AG04449 (cell line): Measurements from ENCODE around the gene HAS3.
"Not testable (repeated sequence)": the region's sequence is repeated elsewhere in the genome, so short reads cannot be mapped to it uniquely, and the experiment has no call there.

Source experiments
- CTCF ChIA-PET: fragments of 350-600 bp; formaldehyde crosslinking; extraction: SDS; loops from one replicate; lab custom pipeline; 2021; ENCODE audit warnings: antibody characterized with exemption; lab: Yijun Ruan, JAX
- POLR2A ChIA-PET: fragments of 400-600, 350-600 bp; formaldehyde crosslinking; extraction: SDS; loops from one replicate; lab custom pipeline; 2020; ENCODE audit warnings: antibody characterized with exemption, inconsistent platforms; lab: Yijun Ruan, JAX
- DNase-seq: peaks from one replicate; pipeline ENCODE4 v3.0.0-alpha.2; 2010; ENCODE audit warnings: low read depth, low spot score
- H3K4me3 ChIP-seq: 2 replicates; pipeline ENCODE4 v1.5.1; 2011; ENCODE audit warnings: low read depth, mild to moderate bottlenecking, control low read depth, low read length
- CTCF ChIP-seq: IDR thresholded peaks from one replicate; pipeline ENCODE4 v1.5.1; 2011; ENCODE audit warnings: mild to moderate bottlenecking, moderate library complexity, low read length, control low read depth, inconsistent platforms; ENCODE audit not compliant: insufficient read depth; ENCODE audit errors: missing control alignments

Gene HAS3

GRCh38 chr16:69143116-69143515 is 37.7 kb downstream of the HAS3 start:
- CTCF ChIA-PET, result interaction anchor here (0.5 to 3.1 kb wide), 3 partner anchors 9 to 145 kb away, joined by 3 to 26 read pairs (median 4); no protein-coding TSS in a partner anchor
- DNase-seq, result no peak
- POLR2A ChIA-PET, result no interaction called here
- no peak overlapping the region for H3K4me3 ChIP-seq
- no peak for TF ChIP-seq CTCF

- CTCF ChIA-PET, result interaction anchor here (0.8 to 2.0 kb wide), 4 partner anchors 22 to 243 kb away, joined by 3 to 6 read pairs (median 4); no protein-coding TSS in a partner anchor
Observed at GRCh38 chr16:69145658-69146057, 40.2 kb downstream of the HAS3 start.

GRCh38 chr16:69149621-69150020 is 44.2 kb downstream of the HAS3 start:
- not testable (repeated sequence) for H3K4me3 ChIP-seq, DNase-seq
- CTCF ChIA-PET, result interaction anchor here (0.6 to 8.6 kb wide), 30 partner anchors 8 to 305 kb away, joined by 3 to 201 read pairs (median 6); partner anchors contain the start of genes CHTF8, UTP4 and VPS4A
- POLR2A ChIA-PET, result interaction anchor here (0.6 kb wide), 1 partner anchor 139 kb away, joined by 3 read pairs; no protein-coding TSS in a partner anchor

More at GRCh38 chr16:69145658-69146057, 40.2 kb downstream of the HAS3 start:
- H3K4me3 ChIP-seq, result no peak overlapping the region
- POLR2A ChIA-PET, result no interaction called here
- TF ChIP-seq CTCF, result no peak
- DNase-seq, result no peak

- no peak overlapping the region for H3K4me3 ChIP-seq
- ChIA-PET POLR2A (interaction anchor here (0.6 to 0.8 kb wide), 3 partner anchors 37 to 180 kb away, joined by 3 to 4 read pairs (median 3); partner anchors contain the start of genes PDF and SNTB2), CTCF (interaction anchor here (0.6 to 8.6 kb wide), 35 partner anchors 8 to 306 kb away, joined by 3 to 201 read pairs (median 6); partner anchors contain the start of genes CHTF8, UTP4 and VPS4A)
- TF ChIP-seq CTCF, result peak; percentile 71
- no peak for DNase-seq
Observed at GRCh38 chr16:69150146-69150865, 44.9 kb downstream of the HAS3 start.

- ChIA-PET POLR2A (interaction anchor here (0.6 to 1.1 kb wide), 2 partner anchors 9 to 184 kb away, joined by 3 read pairs; no protein-coding TSS in a partner anchor), CTCF (interaction anchor here (0.6 to 3.8 kb wide), 11 partner anchors 8 to 255 kb away, joined by 3 to 21 read pairs (median 4); partner anchors contain the start of gene VPS4A)
- no peak for DNase-seq
- no peak overlapping the region for H3K4me3 ChIP-seq
- TF ChIP-seq CTCF, result no peak
Observed at GRCh38 chr16:69157196-69157595, 51.7 kb downstream of the HAS3 start.

- no peak for DNase-seq
- H3K4me3 ChIP-seq, result no peak overlapping the region
- ChIA-PET POLR2A (interaction anchor here (0.9 kb wide), 1 partner anchor 9 kb away, joined by 3 read pairs; no protein-coding TSS in a partner anchor), CTCF (interaction anchor here (3.0 kb wide), 1 partner anchor 10 kb away, joined by 18 read pairs; no protein-coding TSS in a partner anchor)
- TF ChIP-seq CTCF, result no peak
Observed at GRCh38 chr16:69160192-69160591, 54.7 kb downstream of the HAS3 start.
